Muscle layer of colon (tissue), 2 donors: ENCODE results near the gene HIVEP1.

Experiments used
- H3K27ac ChIP-seq: one replicate; pipeline ENCODE4 v1.7.0; 2013; ENCODE audit warnings: low read depth, mild to moderate bottlenecking, low read length, moderate library complexity
- H3K27me3 ChIP-seq, 2 donors: one replicate each; pipeline ENCODE4 v1.7.0; 2013; ENCODE audit warnings: low read length in 2 of 2, mild to moderate bottlenecking in 2 of 2; ENCODE audit not compliant: insufficient read depth in 2 of 2, control insufficient read depth in 1 of 2
- H3K36me3 ChIP-seq: one replicate; pipeline ENCODE4 v1.7.0; 2013; ENCODE audit warnings: mild to moderate bottlenecking, low read length; ENCODE audit not compliant: insufficient read depth
- H3K4me1 ChIP-seq: one replicate; pipeline ENCODE4 v1.7.0; 2013; ENCODE audit warnings: mild to moderate bottlenecking, low read length; ENCODE audit not compliant: insufficient read depth
- H3K4me3 ChIP-seq, 2 donors: one replicate each; pipeline ENCODE4 v1.7.0; 2013; ENCODE audit warnings: low read length in 2 of 2, low read depth in 1 of 2, mild to moderate bottlenecking in 1 of 2, moderate library complexity in 1 of 2
- H3K9ac ChIP-seq: one replicate; pipeline ENCODE4 v1.7.0; 2013; ENCODE audit warnings: low read length
- H3K9me3 ChIP-seq: one replicate; pipeline ENCODE4 v1.7.0; 2013; ENCODE audit warnings: mild to moderate bottlenecking, low read length
- donor health status: abdominal sarcoma.
- donor health status: Adenocarcinoma of cecum.

HIVEP1 gene

GRCh38 chr6:12034349-12034748, 22.2 kb downstream of the HIVEP1 start:
- no peaks in the 10 kb centered on the region for H3K9me3 ChIP-seq
- H3K27ac ChIP-seq, result no peak overlapping the region
- H3K36me3 ChIP-seq, result no peaks in the 10 kb centered on the region
- H3K4me1 ChIP-seq, result peaks cover 16% of the 10 kb centered on the region
- H3K4me3 ChIP-seq, result no peak overlapping the region
- H3K9ac ChIP-seq, result no peak overlapping the region
- no peaks in the 10 kb centered on the region for H3K27me3 ChIP-seq

GRCh38 chr6:12034837-12035236, 22.7 kb downstream of the HIVEP1 start:
- no peak overlapping the region for H3K9ac ChIP-seq
- no peaks in the 10 kb centered on the region for H3K36me3 ChIP-seq
- no peak overlapping the region for H3K4me3 ChIP-seq
- H3K9me3 ChIP-seq, result no peaks in the 10 kb centered on the region
- peaks cover 16% of the 10 kb centered on the region for H3K4me1 ChIP-seq
- H3K27ac ChIP-seq, result no peak overlapping the region
- H3K27me3 ChIP-seq, result no peaks in the 10 kb centered on the region

- no peak overlapping the region for H3K9ac ChIP-seq
- H3K9me3 ChIP-seq, result no peaks in the 10 kb centered on the region
- H3K4me1 ChIP-seq, result peaks cover 16% of the 10 kb centered on the region
- H3K27me3 ChIP-seq, result no peaks in the 10 kb centered on the region
- no peaks in the 10 kb centered on the region for H3K36me3 ChIP-seq
- H3K27ac ChIP-seq, result no peak overlapping the region
- no peak overlapping the region for H3K4me3 ChIP-seq
Measured at GRCh38 chr6:12036766-12037165, 24.7 kb downstream of the HIVEP1 start.

- Histone ChIP-seq H3K4me1 (peaks cover 15% of the 10 kb centered on the region), H3K9me3 (no peaks in the 10 kb centered on the region), H3K9ac (no peak overlapping the region), H3K27me3 (no peaks in the 10 kb centered on the region), H3K4me3 (no peak overlapping the region), H3K36me3 (no peaks in the 10 kb centered on the region), H3K27ac (no peak overlapping the region)
Measured at GRCh38 chr6:12037798-12038197, 25.7 kb downstream of the HIVEP1 start.

GRCh38 chr6:12039540-12040459, 27.7 kb downstream of the HIVEP1 start:
- no peak overlapping the region for H3K27ac ChIP-seq
- H3K4me1 ChIP-seq, result peaks cover 3% of the 10 kb centered on the region
- no peaks in the 10 kb centered on the region for H3K9me3 ChIP-seq
- H3K27me3 ChIP-seq, result no peaks in the 10 kb centered on the region
- H3K36me3 ChIP-seq, result no peaks in the 10 kb centered on the region
- H3K4me3 ChIP-seq, result no peak overlapping the region
- no peak overlapping the region for H3K9ac ChIP-seq

- Histone ChIP-seq H3K36me3 (no peaks in the 10 kb centered on the region), H3K27ac (no peak overlapping the region), H3K4me3 (no peak overlapping the region), H3K9ac (no peak overlapping the region), H3K4me1 (peaks cover 14% of the 10 kb centered on the region), H3K27me3 (no peaks in the 10 kb centered on the region), H3K9me3 (no peaks in the 10 kb centered on the region)
Measured at GRCh38 chr6:12047304-12047703, 35.2 kb downstream of the HIVEP1 start.

- H3K9me3 ChIP-seq, result no peaks in the 10 kb centered on the region
- no peak overlapping the region for H3K27ac ChIP-seq
- H3K4me3 ChIP-seq, result no peak overlapping the region
- H3K9ac ChIP-seq, result no peak overlapping the region
- no peaks in the 10 kb centered on the region for H3K36me3 ChIP-seq
- H3K4me1 ChIP-seq, result peaks cover 20% of the 10 kb centered on the region
- H3K27me3 ChIP-seq, result no peaks in the 10 kb centered on the region
Measured at GRCh38 chr6:12047792-12048432, 35.8 kb downstream of the HIVEP1 start.

- H3K4me1 ChIP-seq, result peaks cover 21% of the 10 kb centered on the region
- H3K4me3 ChIP-seq, result no peak overlapping the region
- H3K27ac ChIP-seq, result no peak overlapping the region
- no peak overlapping the region for H3K9ac ChIP-seq
- no peaks in the 10 kb centered on the region for H3K27me3 ChIP-seq
- no peaks in the 10 kb centered on the region for H3K9me3 ChIP-seq
- no peaks in the 10 kb centered on the region for H3K36me3 ChIP-seq
Measured at GRCh38 chr6:12048609-12049008, 36.5 kb downstream of the HIVEP1 start.

- H3K9ac ChIP-seq, result no peak overlapping the region
- H3K4me3 ChIP-seq, result no peak overlapping the region
- peaks cover 21% of the 10 kb centered on the region for H3K4me1 ChIP-seq
- no peaks in the 10 kb centered on the region for H3K36me3 ChIP-seq
- H3K9me3 ChIP-seq, result no peaks in the 10 kb centered on the region
- no peaks in the 10 kb centered on the region for H3K27me3 ChIP-seq
- no peak overlapping the region for H3K27ac ChIP-seq
Measured at GRCh38 chr6:12049165-12049564, 37.1 kb downstream of the HIVEP1 start.

- H3K4me3 ChIP-seq, result no peak overlapping the region
- H3K36me3 ChIP-seq, result no peaks in the 10 kb centered on the region
- no peak overlapping the region for H3K9ac ChIP-seq
- peaks cover 12% of the 10 kb centered on the region for H3K4me1 ChIP-seq
- H3K27me3 ChIP-seq, result no peaks in the 10 kb centered on the region
- H3K9me3 ChIP-seq, result no peaks in the 10 kb centered on the region
- no peak overlapping the region for H3K27ac ChIP-seq
Measured at GRCh38 chr6:12051861-12052368, 39.8 kb downstream of the HIVEP1 start.

GRCh38 chr6:12058172-12058961, 46.3 kb downstream of the HIVEP1 start:
- Histone ChIP-seq H3K9ac (no peak overlapping the region), H3K4me1 (peaks cover 6% of the 10 kb centered on the region), H3K27me3 (no peaks in the 10 kb centered on the region), H3K4me3 (no peak overlapping the region), H3K27ac (no peak overlapping the region), H3K36me3 (no peaks in the 10 kb centered on the region), H3K9me3 (no peaks in the 10 kb centered on the region)
